Stimulated activated CD4-positive, alpha-beta T cell treated with anti-CD3 and anti-CD28 coated beads, Interleukin-12 subunit alpha, Interleukin-12 subunit beta, amount 100 ng/mL, for 48 hours (primary cell): ENCODE measurements around the gene CLEC2L.

Experiments used
- DNase-seq, 3 donors: peaks; one replicate each; pipeline ENCODE4 v3.0.0-alpha.2; 2020; ENCODE audit warnings: low read depth in 2 of 3, low spot score in 1 of 3

CLEC2L gene

GRCh38 chr7:139522830-139523198, 671 bp upstream of the CLEC2L start:
- no peak for DNase-seq

- DNase-seq, result no peak
Observed at GRCh38 chr7:139523968-139524815, 707 bp downstream of the CLEC2L start.

DNA sequence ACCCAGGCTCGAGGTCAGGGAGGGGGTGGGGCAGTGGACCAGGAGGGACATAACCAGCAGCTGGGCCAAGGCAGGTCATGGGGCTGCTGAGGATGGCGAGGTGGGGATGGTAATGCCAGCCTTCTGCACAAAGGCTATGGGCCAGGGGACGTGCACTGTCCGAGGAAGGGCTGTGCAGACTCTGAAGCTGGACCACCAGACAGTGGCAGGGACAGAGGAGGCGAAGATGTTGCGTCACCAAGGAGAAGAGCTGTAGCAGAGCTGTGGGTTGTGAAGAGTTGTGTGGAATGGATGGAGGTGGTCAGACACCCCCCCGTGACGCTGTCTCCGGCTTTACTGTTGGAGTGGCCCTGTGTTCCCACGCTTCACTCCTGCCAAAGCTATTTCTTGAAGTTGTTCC, 1.8 kb downstream of the CLEC2L start:
- no peak for DNase-seq

GRCh38 chr7:139525750-139526149, 2.3 kb downstream of the CLEC2L start:
- no peak for DNase-seq

DNA sequence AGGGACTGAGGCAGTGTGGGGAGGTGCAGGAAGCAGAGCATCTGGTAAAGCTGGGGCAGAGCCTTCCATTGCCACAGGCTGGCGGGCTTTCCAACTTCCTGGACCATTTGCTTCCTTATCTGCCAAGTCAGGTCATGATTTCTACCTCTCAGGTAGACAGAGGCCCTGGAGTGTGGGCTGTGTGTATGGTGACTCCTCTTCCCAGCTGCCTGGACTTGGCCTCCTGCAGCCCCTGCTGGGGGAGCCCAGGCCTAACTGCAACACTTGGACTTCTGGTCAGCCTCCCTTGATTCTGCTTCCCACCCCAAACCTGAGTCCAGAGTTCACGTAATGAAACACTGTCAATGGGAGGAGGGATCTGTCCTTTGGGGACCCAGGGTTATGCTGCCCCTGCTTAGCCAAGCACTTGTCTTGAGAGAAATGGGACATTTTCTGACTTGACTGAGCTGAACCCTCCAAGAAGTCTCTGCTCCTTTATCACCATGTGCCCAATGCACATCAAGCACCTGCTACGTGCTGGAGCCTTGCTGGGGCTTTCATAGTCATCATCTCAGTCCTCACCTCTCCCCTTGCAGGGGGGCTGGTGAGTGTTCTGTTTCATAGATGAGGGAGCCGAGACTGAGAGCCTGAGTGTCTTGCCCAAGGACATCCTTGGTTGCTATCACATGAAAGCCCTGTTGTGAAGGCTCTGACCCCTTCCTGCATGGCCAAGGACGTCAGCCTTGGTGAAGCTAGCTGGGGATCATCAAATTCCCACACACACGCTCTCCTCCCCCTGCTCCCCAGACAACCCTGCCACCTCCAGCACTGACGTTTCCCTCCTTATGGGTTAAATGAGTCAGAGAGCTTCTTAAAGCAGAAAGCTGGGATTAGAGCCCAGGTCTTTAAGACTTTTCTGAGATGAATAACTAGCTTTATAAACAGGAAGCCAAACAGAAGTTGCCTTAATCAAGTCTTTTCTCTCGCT, 3.4 kb downstream of the CLEC2L start:
- DNase-seq, result no peak

DNA sequence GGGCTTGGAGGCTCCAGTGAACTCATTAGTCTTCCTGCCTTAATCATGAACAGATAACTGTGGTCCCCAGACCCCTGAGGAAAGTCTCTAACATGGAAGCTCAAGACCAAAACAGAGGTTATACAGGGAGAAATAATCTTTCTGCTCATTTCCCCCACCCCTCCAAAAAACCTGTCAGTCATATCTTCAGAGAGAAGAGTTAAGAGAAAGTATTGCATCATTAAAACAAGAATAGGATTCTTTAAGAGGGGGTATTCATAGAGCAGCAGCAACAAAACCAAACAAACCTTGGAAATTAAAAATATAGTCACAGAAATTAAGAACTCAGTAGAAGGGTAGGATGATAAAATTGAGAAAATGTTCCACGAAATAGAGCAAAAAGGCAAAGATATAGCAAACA, 7.6 kb downstream of the CLEC2L start:
- no peak for DNase-seq

GRCh38 chr7:139532636-139533155, 9.2 kb downstream of the CLEC2L start:
- DNase-seq, result no peak

- DNase-seq, result no peak
Observed at GRCh38 chr7:139534096-139534495, 10.6 kb downstream of the CLEC2L start.

- DNase-seq, result no peak
Observed at GRCh38 chr7:139534966-139535651, 11.6 kb downstream of the CLEC2L start.

GRCh38 chr7:139536152-139536551, 12.7 kb downstream of the CLEC2L start:
- DNase-seq, result no peak

GRCh38 chr7:139538881-139539635, 15.6 kb downstream of the CLEC2L start:
- DNase-seq, result no peak

GRCh38 chr7:139540203-139540602, 16.7 kb downstream of the CLEC2L start:
- no peak for DNase-seq

GRCh38 chr7:139541600-139542307, 18.3 kb downstream of the CLEC2L start:
- no peak for DNase-seq

- DNase-seq, result no peak
Observed at GRCh38 chr7:139542308-139543151, 19.0 kb downstream of the CLEC2L start.

DNA sequence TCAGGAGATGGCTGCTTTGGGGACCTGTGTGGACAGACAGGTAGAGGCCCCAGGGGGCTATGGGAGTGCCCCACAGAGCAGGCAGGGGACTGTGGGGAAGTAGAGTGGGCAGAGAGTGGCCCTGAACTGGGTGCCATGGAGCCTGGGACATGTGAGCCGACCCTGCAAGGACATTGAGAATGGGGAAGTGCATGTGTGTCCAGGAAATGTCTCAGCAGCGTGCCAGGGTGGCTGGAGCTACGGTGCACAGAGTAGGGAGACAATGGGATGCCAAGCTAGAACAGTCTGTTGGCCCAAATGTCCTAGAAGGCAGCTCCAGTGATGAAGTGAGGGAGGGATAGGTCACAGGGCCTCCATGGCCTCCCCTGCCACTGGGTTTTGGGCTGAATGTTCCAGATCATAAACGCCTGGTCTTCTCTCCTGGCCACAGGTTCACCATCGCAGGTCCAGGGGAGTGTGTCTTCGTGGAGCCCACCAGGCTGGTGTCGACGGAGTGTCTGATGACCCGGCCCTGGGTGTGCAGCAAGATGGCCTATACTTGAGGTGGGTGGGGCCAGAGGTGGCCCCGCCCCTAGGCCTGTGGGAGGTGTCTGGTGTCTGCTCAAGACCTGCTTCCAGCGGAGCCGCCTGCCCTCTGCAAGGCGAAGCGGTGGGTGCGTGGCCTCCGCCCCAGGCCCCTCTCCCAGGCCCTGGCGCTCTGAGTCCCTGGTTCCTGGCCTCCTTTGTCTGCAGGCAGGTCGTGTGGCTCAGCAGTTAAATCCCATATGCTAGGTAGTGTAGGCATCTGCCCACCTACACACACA, 20.5 kb downstream of the CLEC2L start:
- no peak for DNase-seq

- DNase-seq, result no peak
Observed at GRCh38 chr7:139544645-139545044, 21.2 kb downstream of the CLEC2L start.

GRCh38 chr7:139548302-139549028, 25.0 kb downstream of the CLEC2L start:
- DNase-seq, result no peak
